Omental fat pad (tissue), 4 donors: ENCODE measurements around the gene SFXN3. TPM values are rescaled to one million over a fixed set of nuclear protein-coding genes. Genes with fewer than 3 reads are reported as not detected.

ENCODE experiments used
- ATAC-seq: fragments of 150-250 bp; one replicate; pipeline ENCODE4 v1.9.1; 2016; ENCODE audit warnings: mild to moderate bottlenecking, moderate library complexity; ENCODE audit not compliant: low FRiP score
- DNase-seq: peaks from one replicate; pipeline ENCODE4 v3.0.0-alpha.2; 2019; ENCODE audit warnings: low spot score
- CTCF ChIP-seq, 3 donors: fragments of 450-650 bp; IDR thresholded peaks; one replicate each; pipeline ENCODE4 v1.5.1; 2016 to 2017; ENCODE audit warnings: antibody characterized with exemption in 3 of 3, mild to moderate bottlenecking in 3 of 3, moderate library complexity in 2 of 3
- total RNA-seq, 4 donors: library from RNA; depleted of rRNA; stranded (reverse); fragments of >200 nt; gene quantifications; one replicate each; pipeline ENCODE4 v1.1.0, GENCODE V29; 2016

SFXN3 gene
- total RNA-seq, 4 donors from 2014 or later: 54.8 to 97.3 (median 71.2) TPM

DNA sequence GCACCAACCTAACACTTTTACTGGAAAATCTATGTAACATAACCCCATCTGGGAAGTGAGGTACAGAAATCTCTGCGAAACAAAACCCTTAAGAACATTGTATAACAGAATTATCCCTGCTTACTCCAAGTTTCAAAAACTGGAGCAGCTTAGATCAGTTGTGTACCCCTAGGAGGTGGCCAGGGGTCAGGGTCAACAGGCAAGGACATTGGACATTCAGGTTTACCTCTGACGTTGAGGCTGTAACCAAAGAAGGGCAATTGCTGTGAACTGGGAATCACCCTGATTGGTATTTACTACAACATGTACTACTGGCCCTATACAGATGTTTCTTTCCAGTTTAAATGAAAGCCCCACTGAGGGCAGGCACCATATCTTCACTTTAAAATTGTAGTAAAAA is 13.1 kb downstream of the SFXN3 start:
- no peak for DNase-seq
- no peak for ATAC-seq
- no peak for TF ChIP-seq CTCF (IDR thresholded peaks at IDR 0.05)

GRCh38 chr10:101046332-101047238 is 15.6 kb downstream of the SFXN3 start:
- no peak for TF ChIP-seq CTCF (IDR thresholded peaks at IDR 0.05)
- ATAC-seq: no peak
- DNase-seq: no peak

DNA sequence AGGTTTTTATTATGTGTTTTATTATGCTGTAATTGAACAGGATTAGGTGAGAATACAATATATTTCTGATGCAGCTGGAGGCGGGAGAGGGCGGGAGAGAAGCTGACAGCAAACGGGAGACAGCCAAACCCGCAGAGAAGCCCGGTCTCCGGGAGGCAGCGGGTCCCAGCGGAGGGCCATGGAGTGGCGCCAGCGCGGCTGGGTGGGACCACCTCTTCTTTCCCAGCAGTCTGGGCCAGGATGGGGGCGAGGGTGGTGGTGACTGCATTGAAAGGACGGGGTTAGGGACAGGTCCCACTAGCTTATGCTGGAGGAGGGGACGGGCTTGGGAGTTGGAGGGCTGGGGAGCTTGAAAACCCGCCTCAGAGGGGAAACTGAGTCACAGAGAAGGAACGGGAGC is 16.2 kb downstream of the SFXN3 start:
- TF ChIP-seq CTCF (IDR thresholded peaks at IDR 0.05): no peak
- DNase-seq: no peak

GRCh38 chr10:101047961-101048892 is 17.2 kb downstream of the SFXN3 start:
- DNase-seq (no peak), ATAC-seq (no peak)

More for the DNA sequence above, 16.2 kb downstream of the SFXN3 start:
- ATAC-seq: no peak

GRCh38 chr10:101050208-101051069 is 19.4 kb downstream of the SFXN3 start:
- ATAC-seq (peak; percentile 55), DNase-seq (no peak)
- peak in 1 of 3 donors; percentile 9 for TF ChIP-seq CTCF (IDR thresholded peaks at IDR 0.05)

More at GRCh38 chr10:101047961-101048892, 17.2 kb downstream of the SFXN3 start:
- no peak for TF ChIP-seq CTCF (IDR thresholded peaks at IDR 0.05)

DNA sequence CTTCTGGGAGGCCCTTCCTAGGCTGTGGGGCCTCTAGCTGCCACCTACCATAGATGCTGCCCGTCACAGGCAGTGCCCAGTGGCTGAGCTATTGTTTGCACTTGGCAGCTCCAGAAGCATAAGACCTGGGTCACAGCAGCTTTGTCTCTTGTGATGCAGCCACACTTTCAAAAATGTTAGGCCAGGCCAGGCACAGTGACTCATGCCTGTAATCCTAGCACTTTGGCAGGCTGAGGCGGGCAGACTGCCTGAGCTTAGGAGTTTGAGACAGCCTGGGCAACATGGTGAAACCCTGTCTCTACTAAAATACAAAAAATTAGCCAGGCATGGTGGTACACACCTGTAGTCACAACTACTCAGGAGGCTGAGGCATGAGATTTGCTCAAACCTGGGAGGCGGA is 21.3 kb downstream of the SFXN3 start:
- no peak for DNase-seq
- TF ChIP-seq CTCF (IDR thresholded peaks at IDR 0.05): no peak
- ATAC-seq: no peak
